H1 (cell line): ENCODE results near the gene TCERG1.

ENCODE experiments used
- ASH2L ChIP-seq: fragments of 200-600, 300-600 bp; sonication (generic); IDR thresholded peaks from one replicate; pipeline ENCODE4 v1.7.1; 2017; ENCODE audit warnings: low read length
- CBX5 ChIP-seq: fragments of 300-800, 300-1000 bp; sonication (generic); IDR thresholded peaks from 2 replicates; pipeline ENCODE4 v1.7.1; 2016; ENCODE audit warnings: antibody characterized with exemption, low read length, low read depth
- CEBPB ChIP-seq: IDR thresholded peaks from 2 replicates; pipeline ENCODE4 v1.6.1; 2012; ENCODE audit warnings: low read depth, low read length
- CTCF ChIP-seq, 3 experiments: IDR thresholded peaks; 1 replicate in 2 of 3; 2 replicates in 1 of 3; pipeline versions ENCODE4 v1.5.1 to v1.6.1; 2011; ENCODE audit warnings: low read length in 3 of 3, mild to moderate bottlenecking in 3 of 3, inconsistent platforms in 2 of 3, low read depth in 1 of 3, moderate library complexity in 1 of 3; ENCODE audit not compliant: insufficient read depth in 1 of 3; ENCODE audit errors: control extremely low read depth in 1 of 3
- EZH2 ChIP-seq: fragments of 200-600 bp; sonication (generic); IDR thresholded peaks from 2 replicates; pipeline ENCODE4 v1.7.1; 2012; ENCODE audit warnings: low read depth, mild to moderate bottlenecking, moderate library complexity, low read length, inconsistent platforms; ENCODE audit not compliant: severe bottlenecking
- HDAC6 ChIP-seq: IDR thresholded peaks from one replicate; pipeline ENCODE4 v1.7.1; 2012; ENCODE audit warnings: low read depth, mild to moderate bottlenecking, inconsistent platforms, low read length, moderate library complexity
- POLR2A ChIP-seq, 2 experiments: IDR thresholded peaks; 1 replicate in 1 of 2; 2 replicates in 1 of 2; pipeline ENCODE4 v1.6.1; 2011; ENCODE audit warnings: low read depth in 2 of 2, low read length in 2 of 2, mild to moderate bottlenecking in 2 of 2; ENCODE audit errors: control extremely low read depth in 1 of 2
- POLR2AphosphoS5 ChIP-seq: IDR thresholded peaks from 2 replicates; pipeline ENCODE4 v1.6.1; 2011; ENCODE audit warnings: low read depth, low read length
- SP4 ChIP-seq: IDR thresholded peaks from 2 replicates; pipeline ENCODE4 v1.6.1; 2012; ENCODE audit warnings: low read length, inconsistent platforms

DNA sequence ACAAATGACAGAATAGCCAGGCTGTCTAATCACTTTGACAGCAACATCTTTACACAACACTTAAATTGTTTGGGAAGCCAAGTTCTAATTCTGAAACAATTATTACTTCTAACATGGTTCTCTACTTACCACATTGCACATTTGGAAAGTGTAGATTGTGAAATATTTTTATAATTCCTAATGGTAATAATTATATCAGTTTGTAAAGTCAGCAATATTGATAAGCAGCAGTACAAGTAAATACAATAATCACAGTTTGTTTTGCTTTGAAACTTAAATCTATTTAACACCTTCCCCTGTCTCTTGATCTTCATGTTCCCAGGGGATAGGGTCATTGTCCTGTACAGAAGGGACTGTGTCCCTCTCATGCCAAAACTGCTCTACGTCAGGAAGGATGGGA, 67.4 kb downstream of the TCERG1 start:
- no peak for TF ChIP-seq CEBPB
- TF ChIP-seq CBX5, result no peak
- no peak for TF ChIP-seq POLR2AphosphoS5
- TF ChIP-seq ASH2L, result no peak
- TF ChIP-seq EZH2, result no peak
- no peak for TF ChIP-seq POLR2A (IDR thresholded peaks at IDR 0.05; ENCODE audit: control extremely low read depth in 1 of 2, low read depth in 2 of 2, low read length in 2 of 2)
- TF ChIP-seq CTCF (IDR thresholded peaks at IDR 0.05; ENCODE audit: control extremely low read depth in 1 of 3, insufficient read depth in 1 of 3, low read depth in 1 of 3, low read length in 3 of 3), result no peak
- TF ChIP-seq SP4, result no peak
- no peak for TF ChIP-seq HDAC6
